ENCODE data around the gene RING1.

Gene RING1

GRCh38 chr6:33172688-33173534 is 35.4 kb upstream of the RING1 start:
- H3K9ac ChIP-seq, result no peak overlapping the region
- TF ChIP-seq, protein P1, sequence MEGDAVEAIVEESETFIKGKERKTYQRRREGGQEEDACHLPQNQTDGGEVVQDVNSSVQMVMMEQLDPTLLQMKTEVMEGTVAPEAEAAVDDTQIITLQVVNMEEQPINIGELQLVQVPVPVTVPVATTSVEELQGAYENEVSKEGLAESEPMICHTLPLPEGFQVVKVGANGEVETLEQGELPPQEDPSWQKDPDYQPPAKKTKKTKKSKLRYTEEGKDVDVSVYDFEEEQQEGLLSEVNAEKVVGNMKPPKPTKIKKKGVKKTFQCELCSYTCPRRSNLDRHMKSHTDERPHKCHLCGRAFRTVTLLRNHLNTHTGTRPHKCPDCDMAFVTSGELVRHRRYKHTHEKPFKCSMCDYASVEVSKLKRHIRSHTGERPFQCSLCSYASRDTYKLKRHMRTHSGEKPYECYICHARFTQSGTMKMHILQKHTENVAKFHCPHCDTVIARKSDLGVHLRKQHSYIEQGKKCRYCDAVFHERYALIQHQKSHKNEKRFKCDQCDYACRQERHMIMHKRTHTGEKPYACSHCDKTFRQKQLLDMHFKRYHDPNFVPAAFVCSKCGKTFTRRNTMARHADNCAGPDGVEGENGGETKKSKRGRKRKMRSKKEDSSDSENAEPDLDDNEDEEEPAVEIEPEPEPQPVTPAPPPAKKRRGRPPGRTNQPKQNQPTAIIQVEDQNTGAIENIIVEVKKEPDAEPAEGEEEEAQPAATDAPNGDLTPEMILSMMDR (IDR thresholded peaks at IDR 0.05), result peak; percentile 74
- H3K79me2 ChIP-seq, result no peaks in the 10 kb centered on the region
- H3K9me3 ChIP-seq (ENCODE audit: control insufficient read depth, low read length), result no peaks in the 10 kb centered on the region
- no peak overlapping the region for H3K4me3 ChIP-seq (ENCODE audit: low read depth, low read length)
- no peaks in the 10 kb centered on the region for H3K4me1 ChIP-seq
- no peak overlapping the region for H3K27ac ChIP-seq
- H3K27me3 ChIP-seq (ENCODE audit: control insufficient read depth, insufficient read depth, low read length), result no peaks in the 10 kb centered on the region
- H3K36me3 ChIP-seq (ENCODE audit: control insufficient read depth, insufficient read depth, low read length), result no peaks in the 10 kb centered on the region
- H2AFZ ChIP-seq, result no peak overlapping the region
- no peak overlapping the region for H3K4me2 ChIP-seq (ENCODE audit: low read length)

- Histone ChIP-seq H3K79me2 (no peaks in the 10 kb centered on the region), H3K9ac (no peak overlapping the region), H3K4me1 (no peaks in the 10 kb centered on the region), H3K4me2 (ENCODE audit: low read length) (no peak overlapping the region), H3K9me3 (ENCODE audit: control insufficient read depth, low read length) (no peaks in the 10 kb centered on the region), H3K27ac (no peak overlapping the region), H3K27me3 (ENCODE audit: control insufficient read depth, insufficient read depth, low read length) (no peaks in the 10 kb centered on the region), H2AFZ (no peak overlapping the region), H3K36me3 (ENCODE audit: control insufficient read depth, insufficient read depth, low read length) (no peaks in the 10 kb centered on the region), H3K4me3 (ENCODE audit: low read depth, low read length) (no peak overlapping the region)
- TF ChIP-seq, protein P1 (IDR thresholded peaks at IDR 0.05), result no peak
Measured at GRCh38 chr6:33173535-33174180, 34.6 kb upstream of the RING1 start.

DNA sequence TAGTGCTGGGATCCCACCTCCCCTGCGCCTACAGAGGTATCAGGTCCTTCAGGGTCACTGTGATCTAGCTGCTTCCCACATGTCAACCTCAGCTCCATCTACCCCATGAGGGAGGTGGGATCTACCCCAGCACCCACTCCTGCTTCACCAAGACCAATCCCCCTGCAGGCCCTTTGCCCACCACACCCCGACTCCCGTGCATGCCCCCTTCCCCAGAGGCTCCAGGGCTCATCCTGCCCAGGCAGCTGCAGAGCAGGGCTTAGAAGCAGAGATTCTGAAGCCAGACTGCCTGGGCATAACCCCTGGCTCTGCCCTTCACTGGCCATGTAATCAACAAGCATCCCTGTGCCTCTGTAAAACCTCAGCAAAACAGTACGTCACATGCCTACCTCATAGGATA is 33.5 kb upstream of the RING1 start:
- Histone ChIP-seq H3K79me2 (no peaks in the 10 kb centered on the region), H3K9me3 (ENCODE audit: control insufficient read depth, low read length) (no peaks in the 10 kb centered on the region), H2AFZ (no peak overlapping the region), H3K27me3 (ENCODE audit: control insufficient read depth, insufficient read depth, low read length) (no peaks in the 10 kb centered on the region), H3K4me3 (ENCODE audit: low read depth, low read length) (no peak overlapping the region), H3K27ac (no peak overlapping the region), H3K9ac (no peak overlapping the region), H3K4me1 (peaks cover under 1% of the 10 kb centered on the region), H3K4me2 (ENCODE audit: low read length) (no peak overlapping the region), H3K36me3 (ENCODE audit: control insufficient read depth, insufficient read depth, low read length) (no peaks in the 10 kb centered on the region)
- TF ChIP-seq, protein P1 (IDR thresholded peaks at IDR 0.05), result no peak

- H3K9me3 ChIP-seq (ENCODE audit: control insufficient read depth, low read length), result no peaks in the 10 kb centered on the region
- no peaks in the 10 kb centered on the region for H3K27me3 ChIP-seq (ENCODE audit: control insufficient read depth, insufficient read depth, low read length)
- no peak overlapping the region for H2AFZ ChIP-seq
- no peak overlapping the region for H3K27ac ChIP-seq
- H3K4me3 ChIP-seq (ENCODE audit: low read depth, low read length), result no peak overlapping the region
- H3K36me3 ChIP-seq (ENCODE audit: control insufficient read depth, insufficient read depth, low read length), result no peaks in the 10 kb centered on the region
- TF ChIP-seq, protein P1 (IDR thresholded peaks at IDR 0.05), result no peak
- peaks cover 5% of the 10 kb centered on the region for H3K4me1 ChIP-seq
- H3K4me2 ChIP-seq (ENCODE audit: low read length), result no peak overlapping the region
- H3K79me2 ChIP-seq, result no peaks in the 10 kb centered on the region
- H3K9ac ChIP-seq, result no peak overlapping the region
Measured at GRCh38 chr6:33175436-33176069, 32.7 kb upstream of the RING1 start.
